GM19455 (cell line): Measurements from ENCODE around the gene ACOX3.
"Not testable (repeated sequence)": the region's sequence is repeated elsewhere in the genome, so short reads cannot be mapped to it uniquely, and the experiment has no call there.

Experiments used
- ATAC-seq: cut with Tn5 transposase; IDR thresholded peaks from one replicate; pipeline ENCODE4 v1.9.1; 2021; ENCODE audit not compliant: unreplicated experiment

Gene ACOX3

GRCh38 chr4:8391071-8391470, 49.5 kb downstream of the ACOX3 start:
- ATAC-seq = no peak

- no peak for ATAC-seq
Observed at GRCh38 chr4:8390577-8390976, 49.9 kb downstream of the ACOX3 start.

GRCh38 chr4:8388528-8388870, 52.0 kb downstream of the ACOX3 start:
- no peak for ATAC-seq

- no peak for ATAC-seq
Observed at GRCh38 chr4:8387615-8388527, 52.7 kb downstream of the ACOX3 start.

- ATAC-seq = no peak
Observed at GRCh38 chr4:8387194-8387593, 53.3 kb downstream of the ACOX3 start.

GRCh38 chr4:8386731-8387130, 53.8 kb downstream of the ACOX3 start:
- no peak for ATAC-seq

GRCh38 chr4:8386131-8386530, 54.4 kb downstream of the ACOX3 start:
- not testable (repeated sequence) for ATAC-seq

GRCh38 chr4:8385611-8386010, 54.9 kb downstream of the ACOX3 start:
- ATAC-seq = no peak

- no peak for ATAC-seq
Observed at GRCh38 chr4:8385106-8385505, 55.4 kb downstream of the ACOX3 start.

GRCh38 chr4:8384397-8385060, 56.0 kb downstream of the ACOX3 start:
- no peak for ATAC-seq

- no peak for ATAC-seq
Observed at GRCh38 chr4:8383451-8384160, 56.9 kb downstream of the ACOX3 start.

GRCh38 chr4:8383016-8383415, 57.5 kb downstream of the ACOX3 start:
- ATAC-seq = no peak

GRCh38 chr4:8381814-8382581, 58.5 kb downstream of the ACOX3 start:
- ATAC-seq = no peak

GRCh38 chr4:8380511-8381415, 59.8 kb downstream of the ACOX3 start:
- ATAC-seq = no peak

GRCh38 chr4:8379771-8380170, 60.8 kb downstream of the ACOX3 start:
- no peak for ATAC-seq

- no peak for ATAC-seq
Observed at GRCh38 chr4:8379281-8379680, 61.2 kb downstream of the ACOX3 start.

- ATAC-seq = no peak
Observed at GRCh38 chr4:8378776-8379175, 61.7 kb downstream of the ACOX3 start.

GRCh38 chr4:8378101-8378724, 62.3 kb downstream of the ACOX3 start:
- no peak for ATAC-seq
